NCI-H345 treated with DMSO at 0.1 percent for 48 hours (cell line): ENCODE measurements around the gene SPRN.
"Not testable (repeated sequence)": the region's sequence is repeated elsewhere in the genome, so short reads cannot be mapped to it uniquely, and the experiment has no call there.

Source experiments
- DNase-seq: peaks from one replicate; lab custom pipeline; 2025; ENCODE audit not compliant: unreplicated experiment; lab: John Stamatoyannopoulos, UW

Gene SPRN, protein sequence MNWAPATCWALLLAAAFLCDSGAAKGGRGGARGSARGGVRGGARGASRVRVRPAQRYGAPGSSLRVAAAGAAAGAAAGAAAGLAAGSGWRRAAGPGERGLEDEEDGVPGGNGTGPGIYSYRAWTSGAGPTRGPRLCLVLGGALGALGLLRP

DNA sequence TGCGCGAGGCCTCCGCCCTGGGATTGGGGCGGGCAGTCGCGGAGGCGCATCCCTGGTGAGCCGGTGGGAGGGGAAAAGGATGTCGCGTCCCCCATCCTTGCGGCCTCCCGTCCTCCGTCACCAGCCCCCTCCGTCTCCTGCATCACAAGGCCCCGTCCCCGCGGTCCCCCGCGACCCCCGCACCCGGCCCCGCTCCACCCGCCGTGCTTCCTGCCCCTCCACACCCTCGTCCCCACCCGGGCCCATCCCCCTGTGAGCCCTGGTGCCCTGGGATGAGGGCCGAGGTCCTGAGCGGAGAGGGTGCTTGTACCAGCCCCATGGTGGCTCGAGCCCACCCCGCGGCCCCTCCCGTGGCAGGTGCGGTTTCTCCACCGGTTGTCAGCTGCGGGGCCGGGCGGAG is at the start of gene SPRN:
SPRN (minus strand) TSS at position 25 of the 400 bp plus-strand sequence. CDS start 944 bp downstream, outside the sequence.
- DNase-seq = not testable (repeated sequence)

DNA sequence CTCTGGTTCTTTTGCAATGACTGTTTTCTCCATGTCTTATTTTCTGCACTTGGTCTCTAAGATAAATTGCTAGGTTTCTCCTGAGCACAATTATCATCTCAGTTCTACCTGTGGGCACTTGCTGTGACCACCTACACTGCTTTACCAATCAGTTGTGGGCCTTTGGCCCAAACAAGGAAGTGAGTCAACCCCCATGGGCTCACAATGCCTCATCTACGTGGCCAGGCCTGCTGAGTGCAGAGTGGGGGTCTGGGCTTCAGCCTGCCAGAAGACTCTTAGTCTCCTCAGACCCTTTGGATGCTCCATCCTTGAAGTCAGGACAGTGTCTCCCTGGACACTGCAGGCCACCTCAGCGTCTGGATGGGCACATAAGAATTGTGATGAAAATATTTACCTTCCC is 49.6 kb upstream of the SPRN start:
- no peak for DNase-seq

DNA sequence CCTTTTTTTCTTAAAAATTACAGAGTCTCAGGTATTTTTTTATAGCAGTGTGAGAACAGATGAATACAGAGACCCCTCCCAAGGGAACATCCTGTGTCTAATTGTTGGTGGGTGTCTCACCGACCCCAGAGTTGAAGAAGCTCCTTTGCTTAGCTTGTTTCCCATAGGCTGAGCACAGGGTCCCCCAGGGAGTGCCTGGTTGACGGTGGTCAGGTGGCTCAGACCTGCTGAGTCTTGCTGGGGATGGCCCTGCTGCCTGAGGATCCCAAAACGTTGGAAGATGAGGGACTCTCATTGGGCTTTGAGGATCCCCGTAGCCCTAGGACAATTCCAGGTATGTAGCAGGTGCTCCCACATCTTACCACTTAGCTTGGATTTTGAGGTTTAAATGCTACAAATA is 48.8 kb upstream of the SPRN start:
- DNase-seq = no peak

DNA sequence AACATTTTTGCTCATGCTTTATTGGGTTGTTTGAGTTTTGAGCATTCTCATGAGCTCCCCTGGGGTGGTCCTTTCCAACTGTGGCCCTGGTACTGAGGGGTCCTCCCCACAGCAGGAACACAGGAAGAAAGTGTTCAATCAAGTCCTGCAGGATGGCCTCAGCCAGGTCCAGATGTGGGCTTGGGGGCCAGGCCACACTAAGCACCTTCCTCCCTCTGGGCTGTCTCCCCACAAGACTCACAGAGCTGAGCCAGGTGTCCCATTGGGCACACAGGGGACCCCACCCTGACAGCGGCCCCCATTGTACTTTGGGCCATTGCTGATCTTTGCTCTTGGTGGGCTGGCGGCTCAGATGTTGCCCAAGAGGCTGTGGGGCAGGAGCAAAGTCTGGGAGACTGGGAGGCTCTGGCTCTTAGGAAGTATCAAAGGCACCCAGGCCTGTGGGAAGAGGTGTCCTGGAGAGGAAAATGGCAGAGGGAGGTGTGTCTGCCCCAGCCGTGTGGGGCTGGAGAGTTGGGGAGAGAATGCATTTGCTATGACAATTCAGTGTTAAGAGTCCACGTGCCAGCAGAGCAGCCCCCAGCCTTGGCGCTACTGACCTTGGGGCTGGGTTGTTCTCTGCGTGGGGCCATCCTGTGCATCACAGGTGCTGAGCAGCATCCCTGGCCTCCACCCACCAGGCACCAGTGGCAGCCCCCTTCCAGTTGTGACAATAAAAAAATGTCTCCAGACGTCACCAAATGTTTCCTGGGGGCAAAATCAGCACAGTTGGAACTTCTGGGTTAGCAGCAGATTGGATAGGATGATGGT is 47.1 kb upstream of the SPRN start:
- DNase-seq = no peak

DNA sequence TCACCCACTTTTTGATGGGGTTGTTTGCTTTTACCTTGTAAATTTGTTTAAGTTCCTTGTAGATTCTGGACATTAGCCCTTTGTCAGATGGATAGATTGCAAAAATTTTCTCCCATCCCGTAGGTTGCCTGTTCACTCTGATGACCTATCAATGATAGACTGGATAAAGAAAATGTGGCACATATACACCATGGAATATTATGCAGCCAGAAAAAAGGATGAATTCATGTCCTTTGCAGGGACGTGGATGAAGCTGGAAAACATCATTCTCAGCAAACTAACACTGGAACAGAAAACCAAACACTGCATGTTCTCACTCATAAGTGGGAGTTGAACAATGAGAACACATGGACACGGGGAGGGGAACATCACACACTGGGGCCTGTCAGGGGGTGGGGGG is 44.8 kb upstream of the SPRN start:
- not testable (repeated sequence) for DNase-seq

DNA sequence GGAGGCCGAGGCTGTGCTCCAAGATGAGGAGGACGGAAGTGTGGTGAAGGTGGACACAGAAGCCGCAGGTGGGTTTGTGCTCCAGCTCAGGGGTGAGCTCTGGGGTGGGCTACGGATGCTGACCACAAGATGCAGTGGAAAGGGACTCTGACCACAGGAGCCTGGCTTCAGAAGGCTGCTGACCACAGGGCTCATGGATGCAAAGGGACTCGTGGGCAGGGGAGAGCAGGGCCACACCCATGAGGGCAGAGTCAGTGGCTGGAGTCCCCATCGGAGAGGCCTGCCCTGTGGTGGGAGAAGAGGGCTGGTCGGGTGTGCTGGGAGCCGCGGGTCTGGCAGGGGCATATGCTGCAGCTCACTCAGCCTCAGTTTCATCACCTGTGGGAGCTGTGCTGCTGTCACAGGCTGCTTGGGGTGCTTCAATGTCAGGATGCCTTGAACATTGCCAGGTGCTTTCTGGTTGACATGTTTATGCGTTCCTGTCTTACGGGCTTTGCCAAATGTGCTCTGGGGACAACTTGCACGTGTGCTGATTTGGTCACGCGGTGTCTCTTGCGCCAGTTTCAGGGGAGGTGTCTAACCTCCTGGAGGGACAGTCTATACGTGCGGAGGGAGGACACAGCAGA is 43.0 kb upstream of the SPRN start:
- no peak for DNase-seq

DNA sequence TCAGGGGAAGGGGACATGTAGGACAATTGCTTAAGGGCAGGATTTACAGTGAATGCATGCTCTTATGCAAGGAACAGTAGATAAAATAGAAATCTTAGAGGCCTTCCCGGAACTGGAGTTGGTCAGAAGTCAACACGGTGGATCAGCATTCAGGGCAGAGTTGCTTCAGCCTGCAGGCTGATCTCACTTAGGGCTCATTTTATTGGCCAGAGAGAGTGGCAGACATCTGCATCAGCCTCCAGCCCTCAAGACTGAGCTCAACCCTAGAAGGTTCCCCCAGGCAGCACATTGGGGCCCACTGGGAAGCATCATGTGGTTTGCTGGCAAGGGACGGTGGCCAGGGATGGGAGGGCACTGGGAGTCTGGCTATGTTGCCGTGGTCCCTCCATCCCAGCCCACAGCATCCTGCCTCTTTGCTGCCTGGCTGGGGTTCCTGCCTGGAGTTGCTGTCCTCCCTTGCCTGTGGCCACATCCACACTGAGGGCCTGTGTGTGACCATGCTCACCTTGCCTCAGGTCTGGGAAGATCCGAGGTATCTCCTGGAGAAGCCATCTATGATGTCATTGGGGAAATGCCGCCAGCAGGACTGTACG is 42.4 kb upstream of the SPRN start:
- no peak for DNase-seq

DNA sequence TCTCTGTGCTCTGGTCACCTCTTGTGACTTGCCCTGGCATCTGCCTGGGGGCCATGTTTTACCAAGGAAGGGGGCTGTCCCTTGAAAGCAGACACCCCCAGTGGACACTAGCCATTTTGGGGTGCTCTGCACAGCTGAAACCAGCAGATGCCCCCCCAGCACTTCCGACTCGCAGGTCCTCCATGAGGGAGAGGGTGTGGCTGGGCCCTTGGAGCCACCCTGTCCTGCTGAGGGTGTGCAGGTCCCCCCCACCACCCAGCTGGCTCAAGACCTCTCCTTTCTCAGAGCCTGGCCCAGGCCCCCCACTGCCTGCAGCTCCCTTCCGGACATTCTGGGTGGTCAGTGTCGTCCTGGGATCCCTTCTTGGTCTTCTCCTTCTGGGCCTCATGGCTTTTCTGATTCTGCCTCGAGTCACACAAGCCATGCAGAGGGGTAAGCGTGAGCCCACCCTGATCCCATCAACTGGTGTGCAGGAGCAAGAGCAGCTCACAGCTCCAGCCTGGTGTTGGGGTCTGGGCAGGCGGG is 41.6 kb upstream of the SPRN start:
- no peak for DNase-seq

DNA sequence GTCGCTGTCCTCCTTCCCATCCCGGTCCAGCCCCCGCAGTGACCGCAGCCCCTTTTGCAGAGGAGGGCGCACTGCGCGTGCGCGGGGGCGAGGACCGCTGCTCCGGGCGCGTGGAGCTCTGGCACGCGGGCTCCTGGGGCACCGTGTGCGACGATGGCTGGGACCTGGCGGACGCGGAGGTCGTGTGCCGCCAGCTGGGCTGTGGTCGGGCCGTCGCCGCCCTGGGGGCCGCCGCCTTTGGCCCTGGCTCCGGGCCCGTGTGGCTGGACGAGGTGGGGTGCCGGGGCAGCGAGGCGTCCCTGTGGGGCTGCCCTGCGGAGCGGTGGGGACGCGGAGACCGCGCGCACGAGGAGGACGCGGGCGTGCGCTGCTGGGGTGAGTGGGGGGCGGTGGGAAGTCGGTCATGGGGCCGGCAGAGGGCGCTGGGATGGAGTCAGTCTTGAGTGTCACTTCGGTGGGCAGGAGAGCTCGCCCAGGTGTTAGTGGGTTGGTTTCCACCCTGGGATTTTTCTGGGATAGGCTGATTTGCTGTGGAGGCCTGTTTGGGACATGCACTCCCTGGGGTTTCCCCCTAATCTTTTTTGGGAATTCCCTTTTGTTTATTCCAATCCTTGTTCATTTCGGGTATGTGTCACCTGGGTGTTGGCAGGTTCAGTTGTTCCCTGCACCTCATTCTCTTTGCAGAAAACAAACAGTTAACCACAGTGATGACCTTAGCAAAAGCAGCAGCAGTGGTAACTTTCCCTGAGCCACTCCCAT is 40.9 kb upstream of the SPRN start:
- no peak for DNase-seq

DNA sequence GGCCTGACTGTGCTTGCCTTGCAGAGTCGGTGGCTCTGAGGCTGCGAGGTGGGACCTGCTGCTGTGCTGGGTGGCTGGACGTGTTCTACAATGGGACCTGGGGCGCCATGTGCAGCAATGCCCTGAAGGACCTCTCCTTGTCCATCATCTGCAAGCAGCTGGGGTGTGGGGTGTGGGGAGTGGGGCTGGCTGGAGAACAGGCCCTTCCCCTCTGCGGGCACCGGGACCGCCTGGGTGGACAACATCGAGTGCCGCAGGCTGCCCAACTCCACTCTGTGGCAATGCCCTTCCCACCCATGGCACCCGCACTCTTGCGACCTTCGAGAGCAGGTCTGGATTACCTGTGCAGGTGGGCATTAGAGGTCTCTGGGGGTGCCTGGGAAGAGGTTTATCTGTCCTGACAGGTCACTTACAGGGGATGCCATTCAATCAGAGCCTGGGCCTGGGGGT is 40.2 kb upstream of the SPRN start:
- DNase-seq = no peak

DNA sequence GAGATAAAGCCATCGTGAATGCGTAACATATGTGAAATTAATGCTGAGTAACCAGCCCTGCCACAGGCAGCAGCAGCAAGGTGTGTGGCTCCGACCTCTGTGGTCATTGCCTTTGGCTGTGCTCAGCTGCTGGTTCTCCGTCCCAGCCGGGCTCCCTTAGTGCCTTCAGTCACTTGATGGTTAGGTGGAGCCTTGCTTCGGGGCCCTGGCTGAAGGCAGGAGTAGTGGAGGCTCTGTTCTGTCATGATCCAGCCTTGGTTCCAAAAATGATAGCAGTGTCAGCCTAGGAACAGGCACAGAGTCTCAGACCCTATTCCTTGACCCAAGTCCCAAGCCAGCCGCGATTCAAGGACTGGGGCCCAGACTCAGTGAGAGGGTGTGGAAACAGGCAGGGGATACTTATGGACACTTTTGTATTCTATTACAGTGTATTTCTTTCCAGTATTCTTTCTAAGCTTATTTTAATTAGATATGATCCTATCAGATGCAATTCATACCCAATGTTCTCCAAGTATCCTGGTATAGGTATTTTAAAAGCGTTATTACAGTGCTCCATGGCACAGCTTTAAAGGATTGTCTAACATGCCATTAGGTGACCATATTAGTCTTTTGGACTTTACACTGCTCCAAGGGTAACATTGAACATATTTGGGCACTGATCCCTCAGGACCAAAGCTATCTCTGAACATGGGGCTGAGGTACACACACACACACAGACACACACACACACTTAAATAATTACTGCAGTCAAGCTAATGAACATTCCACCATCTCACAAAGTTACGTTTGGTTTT is 38.3 kb upstream of the SPRN start:
- no peak for DNase-seq

DNA sequence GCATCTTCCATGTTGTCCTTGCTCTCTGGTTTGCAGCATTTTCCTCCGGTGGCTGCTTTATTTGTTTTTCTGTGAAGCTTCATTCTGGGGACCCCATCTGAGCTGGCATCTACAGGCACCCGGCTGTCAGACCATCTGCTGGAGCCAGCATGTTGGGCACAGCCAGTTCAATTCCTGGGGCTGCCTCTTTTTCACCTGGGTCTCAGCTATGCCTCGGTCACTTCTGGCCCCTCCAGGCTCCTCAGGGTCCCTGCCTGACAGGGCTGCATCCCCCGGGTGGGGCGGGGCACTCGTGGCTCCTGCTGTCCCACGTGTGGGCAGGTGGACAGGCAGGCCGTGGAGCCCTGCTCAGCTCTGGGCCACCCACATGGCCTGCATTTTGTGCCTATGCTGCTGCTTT is 37.4 kb upstream of the SPRN start:
- DNase-seq = no peak

DNA sequence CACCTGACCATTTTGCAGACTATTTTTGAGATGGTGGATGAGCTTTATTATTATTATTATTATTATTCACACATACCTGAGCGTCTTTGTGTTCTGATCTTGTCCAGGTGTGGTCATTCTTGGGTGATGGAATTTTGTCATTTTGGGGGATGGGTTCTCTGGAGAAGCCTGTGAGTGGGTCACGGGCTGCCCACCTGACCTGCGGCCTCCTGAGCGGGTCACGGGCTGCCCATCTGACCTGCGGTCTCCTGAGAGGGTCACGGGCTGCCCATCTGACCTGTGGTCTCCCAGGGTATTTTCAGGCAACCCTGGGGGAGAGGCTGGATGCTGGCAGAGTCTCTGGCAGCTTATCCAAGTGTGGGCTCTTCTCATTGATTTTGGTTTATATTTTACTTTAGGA is 36.6 kb upstream of the SPRN start:
- no peak for DNase-seq

DNA sequence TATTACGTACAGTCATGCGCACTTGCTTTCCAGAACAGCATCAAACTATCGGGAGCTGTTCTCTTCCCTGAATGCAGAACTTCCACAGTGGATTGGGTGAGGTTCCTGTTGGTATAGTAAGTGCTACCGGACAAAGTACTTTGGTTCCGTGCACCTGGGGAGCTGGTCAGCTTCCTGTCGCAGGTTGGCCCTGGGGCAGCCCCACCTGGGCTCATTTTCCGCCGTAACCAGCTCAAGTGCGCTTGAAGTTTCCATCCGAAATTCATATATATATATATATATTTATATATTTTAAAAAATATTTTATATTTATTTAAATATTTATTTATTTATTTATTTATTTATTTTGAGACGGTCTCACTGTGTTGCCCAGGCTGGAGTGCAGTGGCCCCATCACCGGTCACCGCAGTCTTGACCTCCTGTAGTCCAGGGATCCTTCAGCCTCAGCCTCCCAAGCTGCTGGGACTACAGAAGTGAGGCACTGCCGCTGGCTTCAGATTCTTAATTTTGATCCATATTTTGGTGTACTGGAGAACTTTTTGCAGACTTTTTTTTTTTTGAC is 35.9 kb upstream of the SPRN start:
- no peak for DNase-seq

DNA sequence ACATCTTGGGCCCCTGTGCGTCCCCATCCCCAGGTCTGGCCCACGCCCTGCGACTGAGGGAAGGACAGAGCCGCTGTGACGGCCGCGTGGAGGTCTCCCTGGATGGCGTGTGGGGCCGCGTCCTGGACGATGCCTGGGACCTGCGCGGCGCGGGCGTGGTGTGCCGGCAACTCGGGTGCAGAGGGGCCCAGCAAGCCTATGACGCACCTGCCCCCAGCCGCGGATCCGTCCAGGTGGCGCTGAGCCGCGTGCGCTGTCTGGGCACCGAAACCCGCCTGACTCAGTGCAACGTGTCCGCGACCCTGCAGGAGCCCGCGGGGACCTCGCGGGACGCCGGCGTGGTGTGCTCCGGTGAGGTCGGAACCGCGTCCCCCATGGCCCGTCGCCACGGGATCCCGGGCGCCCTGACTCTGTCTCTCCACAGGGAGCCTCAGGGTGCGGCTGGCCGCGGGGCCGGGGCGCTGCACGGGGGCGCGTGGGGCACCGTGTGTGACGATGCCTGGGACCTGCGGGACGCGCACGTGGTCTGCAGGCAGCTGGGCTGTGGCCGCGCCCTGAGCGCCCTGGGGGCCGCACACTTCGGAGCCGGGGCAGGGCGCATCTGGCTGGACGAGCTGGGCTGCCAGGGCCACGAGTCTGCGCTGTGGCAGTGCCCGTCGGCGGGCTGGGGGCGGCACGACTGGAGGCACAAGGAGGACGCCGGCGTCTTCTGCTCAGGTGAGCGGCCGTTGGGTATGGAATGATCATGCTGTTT is 35.2 kb upstream of the SPRN start:
- no peak for DNase-seq

DNA sequence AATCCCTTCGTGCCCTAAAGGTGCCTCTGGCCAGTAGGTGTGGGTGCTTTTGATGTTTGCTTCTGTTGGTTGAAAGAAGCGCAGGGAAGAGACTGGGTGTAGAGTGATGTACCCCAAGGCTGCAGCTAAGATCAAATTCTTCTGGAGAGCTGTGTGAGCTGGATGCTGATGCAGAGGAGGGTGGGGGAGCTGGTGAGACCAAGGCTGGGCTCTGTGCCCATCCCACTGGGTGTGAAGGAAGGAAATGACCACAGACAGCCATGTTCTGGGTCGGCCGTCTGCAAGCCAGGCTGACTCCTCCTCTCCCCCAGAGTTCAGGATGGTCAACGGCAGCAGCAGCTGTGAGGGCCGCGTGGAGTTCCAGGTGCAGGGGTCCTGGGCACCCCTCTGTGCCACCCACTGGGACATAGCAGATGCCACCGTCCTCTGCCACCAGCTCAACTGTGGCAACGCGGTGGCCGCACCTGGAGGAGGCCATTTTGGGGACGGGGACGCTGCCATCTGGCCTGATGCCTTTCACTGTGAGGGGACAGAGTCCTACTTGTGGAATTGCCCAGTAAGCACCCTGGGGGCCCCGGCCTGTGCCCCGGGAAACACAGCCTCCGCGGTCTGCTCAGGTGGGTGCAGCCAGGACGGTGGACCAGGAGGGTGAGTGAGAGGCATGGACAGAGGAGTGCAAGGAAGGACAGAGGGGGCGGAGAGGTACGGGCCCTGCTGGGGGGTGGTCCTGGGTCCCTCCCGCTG is 34.5 kb upstream of the SPRN start:
- no peak for DNase-seq

DNA sequence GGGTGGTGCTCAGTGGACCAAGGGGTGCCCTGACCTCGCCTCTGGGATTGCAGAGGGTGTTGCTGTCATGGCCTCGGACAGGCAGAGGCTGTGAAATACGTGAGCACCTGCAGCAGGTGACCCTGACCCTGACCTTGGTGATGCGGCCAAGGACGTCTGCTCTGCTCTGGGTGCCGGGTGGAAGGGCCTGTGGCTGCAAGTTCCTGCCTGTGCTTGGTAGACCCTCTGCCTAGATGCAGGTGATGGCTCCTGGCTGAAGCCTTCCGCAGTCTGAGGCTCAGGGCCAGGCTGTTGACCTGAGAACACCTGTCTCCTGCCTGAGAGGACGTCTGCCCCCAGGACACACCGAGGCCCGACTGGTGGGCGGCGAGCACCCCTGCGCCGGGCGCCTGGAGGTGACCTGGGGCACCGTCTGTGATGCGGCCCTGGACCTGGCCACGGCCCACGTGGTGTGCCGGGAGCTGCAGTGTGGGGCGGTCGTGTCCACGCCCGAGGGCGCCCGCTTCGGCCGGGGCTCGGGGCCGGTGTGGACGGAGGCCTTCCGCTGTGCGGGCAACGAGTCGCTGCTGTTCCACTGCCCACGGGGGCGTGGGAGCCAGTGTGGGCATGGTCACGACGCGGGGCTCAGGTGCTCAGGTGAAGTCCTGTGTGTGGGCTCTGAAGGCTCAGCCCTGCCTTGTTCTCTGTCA is 33.7 kb upstream of the SPRN start:
- DNase-seq = no peak
